ENCODE measurements around the gene SYCE3. TPM values are rescaled to one million over a fixed set of nuclear protein-coding genes. Genes with fewer than 3 reads are reported as not detected.

SYCE3 gene
- total and polyA plus RNA-seq, 9 donors, result not detected

GRCh38 chr22:50569896-50570535 is 7.3 kb upstream of the SYCE3 start:
- Histone ChIP-seq H3K9me3 (replicated peaks; ENCODE audit: control insufficient read depth, low read depth, low read length) (no peaks in the 10 kb centered on the region), H3K27me3 (ENCODE audit: control insufficient read depth, insufficient read depth, low read length) (peaks cover 2% of the 10 kb centered on the region), H3K4me1 (ENCODE audit: control insufficient read depth, insufficient read depth, low read length) (no peaks in the 10 kb centered on the region), H3K36me3 (ENCODE audit: control insufficient read depth, insufficient read depth, low read length) (peaks cover 32% of the 10 kb centered on the region), H3K27ac (ENCODE audit: low read length) (no peak overlapping the region), H3K4me3 (ENCODE audit: low read length) (no peak overlapping the region)
- no peak for DNase-seq
- 81% methylated on average over 11 of the region's 13 CpGs for WGBS (ENCODE audit: insufficient coverage)

- Histone ChIP-seq H3K27ac (ENCODE audit: low read length) (no peak overlapping the region), H3K27me3 (ENCODE audit: control insufficient read depth, insufficient read depth, low read length) (peaks cover 2% of the 10 kb centered on the region), H3K9me3 (replicated peaks; ENCODE audit: control insufficient read depth, low read depth, low read length) (no peaks in the 10 kb centered on the region), H3K36me3 (ENCODE audit: control insufficient read depth, insufficient read depth, low read length) (peaks cover 29% of the 10 kb centered on the region), H3K4me3 (ENCODE audit: low read length) (no peak overlapping the region), H3K4me1 (ENCODE audit: control insufficient read depth, insufficient read depth, low read length) (no peaks in the 10 kb centered on the region)
- DNase-seq, result no peak
- 84% methylated on average over 6 of the region's 8 CpGs for WGBS (ENCODE audit: insufficient coverage)
These were observed 6.3 kb upstream of the SYCE3 start for GRCh38 chr22:50569041-50569459.

- peaks cover 2% of the 10 kb centered on the region for H3K27me3 ChIP-seq (ENCODE audit: control insufficient read depth, insufficient read depth, low read length)
- 64% methylated on average over 4 of the region's 7 CpGs for WGBS (ENCODE audit: insufficient coverage)
- H3K36me3 ChIP-seq (ENCODE audit: control insufficient read depth, insufficient read depth, low read length), result peaks cover 26% of the 10 kb centered on the region
- DNase-seq, result no peak
- no peaks in the 10 kb centered on the region for H3K9me3 ChIP-seq (replicated peaks; ENCODE audit: control insufficient read depth, low read depth, low read length)
- H3K27ac ChIP-seq (ENCODE audit: low read length), result no peak overlapping the region
- H3K4me1 ChIP-seq (ENCODE audit: control insufficient read depth, insufficient read depth, low read length), result peaks cover 3% of the 10 kb centered on the region
- no peak overlapping the region for H3K4me3 ChIP-seq (ENCODE audit: low read length)
These were observed 5.9 kb upstream of the SYCE3 start for GRCh38 chr22:50568626-50569025.

GRCh38 chr22:50567721-50568252 is 5.1 kb upstream of the SYCE3 start:
- H3K36me3 ChIP-seq (ENCODE audit: control insufficient read depth, insufficient read depth, low read length), result peaks cover 26% of the 10 kb centered on the region
- H3K9me3 ChIP-seq (replicated peaks; ENCODE audit: control insufficient read depth, low read depth, low read length), result no peaks in the 10 kb centered on the region
- H3K4me1 ChIP-seq (ENCODE audit: control insufficient read depth, insufficient read depth, low read length), result peaks cover 10% of the 10 kb centered on the region
- peaks cover 5% of the 10 kb centered on the region for H3K27me3 ChIP-seq (ENCODE audit: control insufficient read depth, insufficient read depth, low read length)
- H3K4me3 ChIP-seq (ENCODE audit: low read length), result no peak overlapping the region
- no peak overlapping the region for H3K27ac ChIP-seq (ENCODE audit: low read length)
- 76% methylated on average over 5 of the region's 7 CpGs for WGBS (ENCODE audit: insufficient coverage)
- DNase-seq, result no peak

- Histone ChIP-seq H3K36me3 (ENCODE audit: control insufficient read depth, insufficient read depth, low read length) (peaks cover 5% of the 10 kb centered on the region), H3K4me1 (ENCODE audit: control insufficient read depth, insufficient read depth, low read length) (peaks cover 10% of the 10 kb centered on the region), H3K9me3 (replicated peaks; ENCODE audit: control insufficient read depth, low read depth, low read length) (no peaks in the 10 kb centered on the region), H3K4me3 (ENCODE audit: low read length) (no peak overlapping the region), H3K27ac (ENCODE audit: low read length) (no peak overlapping the region), H3K27me3 (ENCODE audit: control insufficient read depth, insufficient read depth, low read length) (peaks cover 14% of the 10 kb centered on the region)
- 90% methylated on average over 10 of the region's 11 CpGs for WGBS (ENCODE audit: insufficient coverage)
- DNase-seq, result no peak
These were observed 1.6 kb upstream of the SYCE3 start for GRCh38 chr22:50564289-50564688.

GRCh38 chr22:50563413-50564160 is 868 bp upstream of the SYCE3 start:
- Histone ChIP-seq H3K4me3 (ENCODE audit: low read length) (peak overlapping the region; percentile 58), H3K4me1 (ENCODE audit: control insufficient read depth, insufficient read depth, low read length) (peaks cover 10% of the 10 kb centered on the region), H3K27me3 (ENCODE audit: control insufficient read depth, insufficient read depth, low read length) (peaks cover 14% of the 10 kb centered on the region), H3K36me3 (ENCODE audit: control insufficient read depth, insufficient read depth, low read length) (peaks cover 2% of the 10 kb centered on the region), H3K9me3 (replicated peaks; ENCODE audit: control insufficient read depth, low read depth, low read length) (no peaks in the 10 kb centered on the region), H3K27ac (ENCODE audit: low read length) (no peak overlapping the region)
- no peak for DNase-seq
- WGBS (ENCODE audit: insufficient coverage), result 18% methylated on average over 11 of the region's 17 CpGs

- no peak overlapping the region for H3K4me3 ChIP-seq (ENCODE audit: low read length)
These were observed 1.0 kb downstream of the SYCE3 start for GRCh38 chr22:50561401-50562358.

GRCh38 chr22:50560034-50560433 is 2.7 kb downstream of the SYCE3 start:
- H3K4me1 ChIP-seq (ENCODE audit: control insufficient read depth, insufficient read depth, low read length), result peaks cover 10% of the 10 kb centered on the region
- H3K36me3 ChIP-seq (ENCODE audit: control insufficient read depth, insufficient read depth, low read length), result no peaks in the 10 kb centered on the region
- no peak for DNase-seq
- no peak overlapping the region for H3K27ac ChIP-seq (ENCODE audit: low read length)
- H3K27me3 ChIP-seq (ENCODE audit: control insufficient read depth, insufficient read depth, low read length), result peaks cover 11% of the 10 kb centered on the region
- WGBS (ENCODE audit: insufficient coverage), result 81% methylated on average over 3 of the region's 3 CpGs
- no peaks in the 10 kb centered on the region for H3K9me3 ChIP-seq (replicated peaks; ENCODE audit: control insufficient read depth, low read depth, low read length)
- no peak overlapping the region for H3K4me3 ChIP-seq (ENCODE audit: low read length)

More at GRCh38 chr22:50561401-50562358, 1.0 kb downstream of the SYCE3 start:
- Histone ChIP-seq H3K27ac (ENCODE audit: low read length) (no peak overlapping the region), H3K27me3 (ENCODE audit: control insufficient read depth, insufficient read depth, low read length) (peaks cover 14% of the 10 kb centered on the region), H3K36me3 (ENCODE audit: control insufficient read depth, insufficient read depth, low read length) (no peaks in the 10 kb centered on the region), H3K9me3 (replicated peaks; ENCODE audit: control insufficient read depth, low read depth, low read length) (no peaks in the 10 kb centered on the region), H3K4me1 (ENCODE audit: control insufficient read depth, insufficient read depth, low read length) (peaks cover 10% of the 10 kb centered on the region)
- DNase-seq, result no peak
- WGBS (ENCODE audit: insufficient coverage), result 57% methylated on average over 14 of the region's 34 CpGs

- Histone ChIP-seq H3K4me1 (ENCODE audit: control insufficient read depth, insufficient read depth, low read length) (no peaks in the 10 kb centered on the region), H3K36me3 (ENCODE audit: control insufficient read depth, insufficient read depth, low read length) (no peaks in the 10 kb centered on the region), H3K9me3 (replicated peaks; ENCODE audit: control insufficient read depth, low read depth, low read length) (no peaks in the 10 kb centered on the region), H3K4me3 (ENCODE audit: low read length) (no peak overlapping the region), H3K27ac (ENCODE audit: low read length) (no peak overlapping the region), H3K27me3 (ENCODE audit: control insufficient read depth, insufficient read depth, low read length) (peaks cover 8% of the 10 kb centered on the region)
- no peak for DNase-seq
- WGBS (ENCODE audit: insufficient coverage), result no CpG with 5 or more reads among the region's 5 CpGs
These were observed 6.0 kb downstream of the SYCE3 start for GRCh38 chr22:50556703-50557102.
